ENCODE results near the gene PXMP2. TPM values are rescaled to one million over a fixed set of nuclear protein-coding genes. Genes with fewer than 3 reads are reported as not detected.

PXMP2 gene
- total RNA-seq, 1 donor from 2014 or later = 12.3 TPM

DNA sequence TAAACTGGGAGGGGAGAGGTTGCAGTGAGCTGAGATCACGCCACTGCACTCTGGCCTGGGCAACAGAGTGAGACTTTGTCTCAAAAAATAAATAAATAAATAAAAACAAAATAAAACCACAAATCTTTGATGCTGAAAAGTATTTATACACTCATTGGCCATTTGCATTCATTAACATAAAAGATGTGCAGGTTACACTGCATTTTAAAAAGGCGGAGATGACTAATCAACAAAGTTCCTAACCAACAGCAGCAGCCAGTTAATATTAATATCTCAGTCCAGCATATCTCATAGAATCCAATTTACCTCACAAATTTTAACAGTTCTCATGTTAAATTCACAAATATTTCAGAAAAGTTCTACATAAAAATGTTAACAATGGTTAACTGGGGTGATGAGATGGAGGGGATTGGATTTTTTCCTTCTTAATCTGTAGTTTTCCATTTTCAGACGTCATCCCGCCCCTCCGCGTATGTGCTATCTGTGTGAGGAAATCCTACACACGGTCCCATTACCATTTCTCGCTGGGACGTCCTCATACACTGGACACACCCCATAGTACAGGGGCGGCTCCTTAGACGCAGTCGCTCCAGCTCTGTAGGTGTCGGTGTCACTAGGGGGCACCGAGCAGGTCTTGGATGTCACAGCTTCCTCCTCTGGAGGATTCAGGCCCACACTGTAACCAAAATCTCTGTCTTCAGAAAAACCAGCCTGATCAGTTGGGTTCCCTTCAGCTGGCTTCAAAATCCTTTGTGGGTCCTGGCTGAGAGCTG lies 67.0 kb downstream of the PXMP2 start:
- ATAC-seq = no peak

Other genes starting within 250 kb of the PXMP2 start
- 26.1 TPM for gene FBRSL1, start 197.4 kb upstream of the PXMP2 start, total RNA-seq
- gene LRCOL1, start 77.0 kb upstream of the PXMP2 start, total RNA-seq = 0.32 TPM
- not detected for gene P2RX2, start 68.8 kb upstream of the PXMP2 start, total RNA-seq
- gene POLE, start 245 bp upstream of the PXMP2 start, total RNA-seq = 23.4 TPM
- gene PGAM5, start 23.3 kb downstream of the PXMP2 start, total RNA-seq = 49.8 TPM
- gene ANKLE2, start 74.2 kb downstream of the PXMP2 start, total RNA-seq = 35.8 TPM
- gene GOLGA3, start 141.3 kb downstream of the PXMP2 start, total RNA-seq = 31.2 TPM
- gene CHFR, start 200.0 kb downstream of the PXMP2 start, total RNA-seq = 30.6 TPM